Small intestine (tissue), 7 donors: ENCODE measurements around the gene NCAPG2. TPM values are rescaled to one million over a fixed set of nuclear protein-coding genes. Genes with fewer than 3 reads are reported as not detected.
A peak's percentile ranks its signal among the peaks of the same experiment; 100 is the strongest.

Experiments used
- DNase-seq, 2 donors: peaks; one replicate each; pipeline versions ENCODE4 v3.0.0 to v3.0.0-alpha.2; 2013
- FAIRE-seq: peaks from 2 replicates; lab custom pipeline; 2012; peaks lifted over from hg19 to GRCh38; lab: Jason Lieb, UNC
- H3K27ac ChIP-seq, 3 donors: one replicate each; pipeline ENCODE4 v1.5.1; 2013; ENCODE audit warnings: low read length in 2 of 3, mild to moderate bottlenecking in 2 of 3, control low read depth in 1 of 3, inconsistent platforms in 1 of 3, low read depth in 1 of 3, moderate library complexity in 1 of 3
- H3K27me3 ChIP-seq, 3 donors: one replicate each; pipeline ENCODE4 v1.6.1; 2013; ENCODE audit warnings: low read length in 3 of 3, inconsistent platforms in 1 of 3; ENCODE audit not compliant: control insufficient read depth in 3 of 3, insufficient read depth in 3 of 3
- H3K36me3 ChIP-seq, 3 donors: one replicate each; pipeline ENCODE4 v1.6.1; 2013; ENCODE audit warnings: low read length in 3 of 3, inconsistent platforms in 1 of 3, low read depth in 1 of 3, mild to moderate bottlenecking in 1 of 3, moderate library complexity in 1 of 3; ENCODE audit not compliant: control insufficient read depth in 3 of 3, insufficient read depth in 2 of 3
- H3K4me1 ChIP-seq, 3 donors: one replicate each; pipeline ENCODE4 v1.6.1; 2013; ENCODE audit warnings: low read length in 2 of 3, inconsistent platforms in 1 of 3, low read depth in 1 of 3, mild to moderate bottlenecking in 1 of 3, moderate library complexity in 1 of 3; ENCODE audit not compliant: control insufficient read depth in 3 of 3, insufficient read depth in 2 of 3
- H3K4me3 ChIP-seq, 3 donors: one replicate each; pipeline ENCODE4 v1.5.1; 2013; ENCODE audit warnings: low read length in 3 of 3, control low read depth in 1 of 3, inconsistent platforms in 1 of 3, low read depth in 1 of 3, mild to moderate bottlenecking in 1 of 3, moderate library complexity in 1 of 3
- H3K9me3 ChIP-seq, 2 donors: one replicate each; pipeline ENCODE4 v1.6.1; 2013; ENCODE audit warnings: low read depth in 1 of 2, low read length in 1 of 2; ENCODE audit not compliant: control insufficient read depth in 2 of 2, insufficient read depth in 1 of 2
- WGBS, 3 donors: extraction: QIAGEN DNeasy Blood & Tissue Kit; methylation state at CpG; one replicate each; pipeline ENCODE4 v1.1.7; 2013; 5-methylcytosine and 5-hydroxymethylcytosine counted together
- polyA plus RNA-seq, 4 donors: library from polyadenylated mRNA; stranded (reverse) in 3 of 4; unstranded in 1 of 4; fragments of 200-250 nt in 3 of 4; fragments of 120-200 nt in 1 of 4; gene quantifications; one replicate each; pipeline versions ENCODE4 v1.2.1 to v1.2.3, GENCODE V29; 2013
- donor health status: healthy with polysubstance abuse.
- donor health status: control.
- donor health status: control.
- donor health status: Bipolar disorder and iron deficiency.
- donor health status: healthy.

Gene NCAPG2
- polyA plus RNA-seq, 4 donors = 0.81 to 11.2 (median 5.9) TPM

- no peaks in the 10 kb centered on the region for H3K27me3 ChIP-seq
- H3K36me3 ChIP-seq = peaks cover 21 to 64% (median 31%) of the 10 kb centered on the region in 3 donors
- H3K27ac ChIP-seq = no peak overlapping the region
- no peaks in the 10 kb centered on the region for H3K9me3 ChIP-seq
- peak in 1 of 2 donors; percentile 12 for DNase-seq
- H3K4me3 ChIP-seq = no peak overlapping the region
- no peak for FAIRE-seq
- 66 to 85% (median 80%) methylated on average over 15 of the region's 15 CpGs for WGBS, 3 donors
- peaks cover 0 to 4% (median 0%) of the 10 kb centered on the region in 3 donors for H3K4me1 ChIP-seq
These were observed 35.5 kb upstream of the NCAPG2 start for GRCh38 chr7:158740013-158740656.

- WGBS, 3 donors = 97 to 98% (median 98%) methylated on average over 15 of the region's 15 CpGs
- Histone ChIP-seq H3K27me3 (no peaks in the 10 kb centered on the region), H3K4me3 (no peak overlapping the region), H3K36me3 (peaks cover 26 to 72% (median 39%) of the 10 kb centered on the region in 3 donors), H3K4me1 (peaks cover 0 to 4% (median 0%) of the 10 kb centered on the region in 3 donors), H3K9me3 (no peaks in the 10 kb centered on the region), H3K27ac (no peak overlapping the region)
- no peak for DNase-seq
- FAIRE-seq = no peak
These were observed 34.2 kb upstream of the NCAPG2 start for GRCh38 chr7:158738841-158739240.

DNA sequence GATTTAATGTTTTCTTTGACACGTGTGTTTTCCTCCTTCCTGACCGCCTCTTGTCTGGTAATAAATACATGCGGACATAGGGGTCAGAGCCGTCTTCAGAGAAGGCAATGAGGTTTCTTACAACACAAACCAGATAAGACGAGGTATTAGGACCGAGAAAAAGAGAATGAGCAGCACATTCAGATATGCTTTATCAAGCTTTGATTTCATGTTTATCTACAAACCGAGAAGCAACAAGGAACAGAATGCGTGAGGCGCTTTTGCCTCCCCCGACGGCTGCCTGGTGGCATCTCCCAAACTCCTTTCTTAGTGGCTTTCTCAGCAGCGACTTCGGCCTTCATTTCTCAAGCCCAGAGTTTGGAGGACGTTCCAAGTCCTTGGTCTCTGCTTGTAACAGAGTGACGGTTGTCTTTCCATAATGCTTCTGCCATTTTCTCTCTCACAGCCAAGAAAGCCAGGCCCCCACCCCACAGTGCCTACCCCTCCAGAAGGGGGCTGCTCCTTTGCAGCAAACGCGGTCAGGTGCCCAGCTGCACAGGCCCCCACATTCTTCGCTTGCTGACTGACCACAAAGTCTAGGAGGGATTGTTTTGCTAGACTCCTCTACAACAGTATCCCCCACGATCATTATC is 32.6 kb upstream of the NCAPG2 start:
- H3K4me1 ChIP-seq = peaks cover 0 to 4% (median 0%) of the 10 kb centered on the region in 3 donors
- H3K4me3 ChIP-seq = no peak overlapping the region
- no peak for DNase-seq
- FAIRE-seq = no peak
- H3K27ac ChIP-seq = no peak overlapping the region
- peaks cover 26 to 63% (median 36%) of the 10 kb centered on the region in 3 donors for H3K36me3 ChIP-seq
- H3K27me3 ChIP-seq = no peaks in the 10 kb centered on the region
- no peaks in the 10 kb centered on the region for H3K9me3 ChIP-seq
- 92 to 94% (median 93%) methylated on average over 19 of the region's 19 CpGs for WGBS, 3 donors

- Histone ChIP-seq H3K27ac (no peak overlapping the region), H3K4me1 (no peaks in the 10 kb centered on the region), H3K4me3 (no peak overlapping the region), H3K9me3 (no peaks in the 10 kb centered on the region), H3K27me3 (no peaks in the 10 kb centered on the region), H3K36me3 (peaks cover 19 to 54% (median 26%) of the 10 kb centered on the region in 3 donors)
- 94 to 98% (median 98%) methylated on average over 12 of the region's 12 CpGs for WGBS, 3 donors
- DNase-seq (no peak), FAIRE-seq (no peak)
These were observed 31.3 kb upstream of the NCAPG2 start for GRCh38 chr7:158735935-158736334.

- DNase-seq (no peak), FAIRE-seq (no peak)
- Histone ChIP-seq H3K27ac (no peak overlapping the region), H3K4me3 (no peak overlapping the region), H3K4me1 (no peaks in the 10 kb centered on the region), H3K27me3 (no peaks in the 10 kb centered on the region), H3K9me3 (no peaks in the 10 kb centered on the region), H3K36me3 (peaks cover 18 to 54% (median 22%) of the 10 kb centered on the region in 3 donors)
- 95 to 97% (median 96%) methylated on average over 6 of the region's 6 CpGs for WGBS, 3 donors
These were observed 30.3 kb upstream of the NCAPG2 start for GRCh38 chr7:158734861-158735260.

- H3K36me3 ChIP-seq = peaks cover 13 to 49% (median 22%) of the 10 kb centered on the region in 3 donors
- WGBS, 3 donors = 97 to 98% (median 97%) methylated on average over 19 of the region's 19 CpGs
- FAIRE-seq (no peak), DNase-seq (no peak)
- H3K4me3 ChIP-seq = no peak overlapping the region
- H3K9me3 ChIP-seq = no peaks in the 10 kb centered on the region
- H3K4me1 ChIP-seq = no peaks in the 10 kb centered on the region
- H3K27ac ChIP-seq = no peak overlapping the region
- H3K27me3 ChIP-seq = no peaks in the 10 kb centered on the region
These were observed 29.3 kb upstream of the NCAPG2 start for GRCh38 chr7:158733775-158734494.

- no peaks in the 10 kb centered on the region for H3K27me3 ChIP-seq
- H3K4me3 ChIP-seq = no peak overlapping the region
- no peak for FAIRE-seq
- peak in 1 of 2 donors; percentile 6 for DNase-seq
- no peaks in the 10 kb centered on the region for H3K9me3 ChIP-seq
- H3K27ac ChIP-seq = no peak overlapping the region
- WGBS, 3 donors = 69 to 86% (median 73%) methylated on average over 1 of the region's 1 CpG
- H3K36me3 ChIP-seq = peaks cover 11 to 45% (median 18%) of the 10 kb centered on the region in 3 donors
- H3K4me1 ChIP-seq = no peaks in the 10 kb centered on the region
These were observed 28.6 kb upstream of the NCAPG2 start for GRCh38 chr7:158733220-158733519.

- WGBS, 3 donors = 84 to 90% (median 88%) methylated on average over 10 of the region's 10 CpGs
- Histone ChIP-seq H3K27ac (no peak overlapping the region), H3K9me3 (no peaks in the 10 kb centered on the region), H3K4me3 (no peak overlapping the region), H3K4me1 (no peaks in the 10 kb centered on the region), H3K27me3 (no peaks in the 10 kb centered on the region), H3K36me3 (peaks cover 11 to 42% (median 18%) of the 10 kb centered on the region in 3 donors)
- DNase-seq (no peak), FAIRE-seq (no peak)
These were observed 28.1 kb upstream of the NCAPG2 start for GRCh38 chr7:158732494-158733219.
